Naive thymus-derived CD4-positive, alpha-beta T cell (primary cell): ENCODE data around the gene ANKIB1. TPM values are rescaled to one million over a fixed set of nuclear protein-coding genes. Genes with fewer than 3 reads are reported as not detected.

Experiments
- ATAC-seq: fragments of 150-1000 bp; cut with Tn5 transposase; 2 replicates; pipeline ENCODE4 v1.10.0; 2021; ENCODE audit warnings: mild to moderate bottlenecking, moderate library complexity
- CTCF ChIA-PET: fragments of 350-600 bp; sonication (Branson Sonifier 250); formaldehyde crosslinking; loops from one replicate; lab custom pipeline; 2021; ENCODE audit warnings: antibody characterized with exemption; lab: Charles Lee
- POLR2A ChIA-PET: fragments of 350-600 bp; sonication (Branson Sonifier 250); formaldehyde crosslinking; loops from one replicate; lab custom pipeline; 2021; ENCODE audit warnings: antibody characterized with exemption, inconsistent platforms; lab: Charles Lee
- DNase-seq, 9 donors: peaks; one replicate each; pipeline versions ENCODE4 v3.0.0 to v3.0.0-alpha.2; 2020 to 2022; ENCODE audit warnings: mixed read lengths in 1 of 9
- H3K27ac ChIP-seq: one replicate; pipeline ENCODE4 v1.7.0; 2013; ENCODE audit warnings: mild to moderate bottlenecking, low read depth, low read length, moderate library complexity
- H3K27me3 ChIP-seq, 2 donors: one replicate each; pipeline ENCODE4 v1.7.0; 2013; ENCODE audit warnings: low read length in 2 of 2, mild to moderate bottlenecking in 2 of 2, moderate library complexity in 2 of 2; ENCODE audit not compliant: control insufficient read depth in 2 of 2, insufficient read depth in 2 of 2
- H3K36me3 ChIP-seq, 3 experiments: 1 replicate in 2 of 3; 2 replicates in 1 of 3; pipeline ENCODE4 v1.7.0; 2013; ENCODE audit warnings: low read length in 3 of 3, mild to moderate bottlenecking in 3 of 3, moderate library complexity in 1 of 3; ENCODE audit not compliant: insufficient read depth in 3 of 3, control insufficient read depth in 2 of 3
- H3K4me1 ChIP-seq, 2 donors: one replicate each; pipeline ENCODE4 v1.7.0; 2013; ENCODE audit warnings: low read length in 2 of 2, mild to moderate bottlenecking in 2 of 2, moderate library complexity in 1 of 2; ENCODE audit not compliant: control insufficient read depth in 2 of 2, insufficient read depth in 2 of 2
- H3K4me3 ChIP-seq: 2 replicates; pipeline ENCODE4 v1.7.0; 2013; ENCODE audit warnings: mild to moderate bottlenecking, low read length
- H3K9me3 ChIP-seq, 3 experiments: 1 replicate in 2 of 3; 2 replicates in 1 of 3; pipeline ENCODE4 v1.7.0; 2013; ENCODE audit warnings: low read length in 3 of 3; ENCODE audit not compliant: control insufficient read depth in 2 of 3
- H3K27ac Mint-ChIP-seq, 9 donors: one replicate each; pipeline ENCODE4 v1.8.0; 2020 to 2022; ENCODE audit warnings: mixed read lengths in 9 of 9, mild to moderate bottlenecking in 8 of 9, moderate library complexity in 5 of 9, inconsistent platforms in 2 of 9
- H3K27me3 Mint-ChIP-seq, 5 donors: one replicate each; pipeline ENCODE4 v1.8.0; 2021 to 2022; ENCODE audit warnings: mixed read lengths in 5 of 5, mild to moderate bottlenecking in 1 of 5
- H3K36me3 Mint-ChIP-seq, 5 donors: one replicate each; pipeline ENCODE4 v1.8.0; 2020 to 2022; ENCODE audit warnings: mixed read lengths in 5 of 5, mild to moderate bottlenecking in 3 of 5, inconsistent platforms in 1 of 5
- H3K4me1 Mint-ChIP-seq, 7 donors: one replicate each; pipeline ENCODE4 v1.8.0; 2020 to 2022; ENCODE audit warnings: mixed read lengths in 7 of 7, mild to moderate bottlenecking in 3 of 7, inconsistent platforms in 1 of 7
- H3K4me3 Mint-ChIP-seq, 10 donors: one replicate each; pipeline ENCODE4 v1.8.0; 2020 to 2022; ENCODE audit warnings: mild to moderate bottlenecking in 10 of 10, mixed read lengths in 10 of 10, moderate library complexity in 6 of 10, inconsistent platforms in 2 of 10
- H3K9me3 Mint-ChIP-seq, 11 donors: one replicate each; pipeline ENCODE4 v1.8.0; 2020 to 2022; ENCODE audit warnings: mixed read lengths in 11 of 11, mild to moderate bottlenecking in 4 of 11, inconsistent platforms in 1 of 11, moderate library complexity in 1 of 11
- intact Hi-C, 2 donors: fragments of 100-400 bp; cut with micrococcal nuclease; formaldehyde crosslinking; loops; one replicate each; pipeline ENCODE4 v1.15.1; 2023
- polyA plus RNA-seq, 2 donors: library from polyadenylated mRNA; unstranded; fragments of 300-500 nt; fragmentation: Illumina TruSeq; gene quantifications; one replicate each; pipeline ENCODE4 v1.2.3, GENCODE V29; 2021
- total RNA-seq, 6 experiments: library from RNA in 5 of 6; stranded (reverse) in 5 of 6; gene quantifications; 1 replicate in 5 of 6; 2 replicates in 1 of 6; pipeline ENCODE4 v1.2.3 and lab custom pipeline; 2021 to 2026

The ANKIB1 gene
- total and polyA plus RNA-seq, 7 experiments from 2014 or later = 5.8 to 98.6 (median 67.6) TPM

DNA sequence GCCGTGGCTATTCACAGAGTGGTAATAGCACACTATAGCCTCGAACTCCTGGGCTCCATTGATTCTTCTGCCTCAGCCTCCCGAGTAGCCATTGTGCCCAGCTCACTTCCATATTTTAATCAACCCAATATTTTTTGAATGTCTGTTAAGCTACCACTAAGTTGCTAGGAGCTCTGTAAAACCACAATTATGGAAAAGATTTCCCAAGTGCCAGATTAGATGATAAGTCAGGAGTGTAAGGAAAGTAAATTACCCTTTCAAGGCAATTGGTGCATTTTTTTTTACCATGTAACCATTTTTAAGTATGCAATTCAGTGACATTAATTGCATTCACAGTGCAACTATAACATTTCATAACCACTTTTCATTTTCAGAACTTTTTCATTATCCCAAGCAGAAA lies 114.0 kb downstream of the ANKIB1 start:
- Mint-ChIP-seq H3K27ac (no peak overlapping the region), H3K9me3 (peaks cover 0 to 4% (median 0%) of the 10 kb centered on the region in 11 donors)

DNA sequence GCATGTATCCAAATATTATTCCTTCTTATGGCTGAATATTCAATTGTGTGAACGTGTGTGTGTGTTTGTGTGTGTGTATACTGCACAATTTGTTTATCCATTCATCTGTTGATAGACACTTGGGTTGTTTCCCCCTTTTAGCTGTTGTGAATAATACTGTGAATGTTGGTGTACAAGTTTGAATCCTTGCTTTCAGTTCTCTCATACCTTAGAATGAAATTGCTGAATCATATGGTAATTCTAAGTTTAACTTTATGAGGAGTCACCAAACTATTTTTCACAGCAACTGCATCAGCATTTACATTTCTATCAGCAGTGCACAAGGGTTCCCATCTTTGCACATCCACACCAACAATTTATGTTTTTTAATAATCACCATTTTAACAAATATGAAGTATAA lies 114.6 kb downstream of the ANKIB1 start:
- peaks cover 0 to 20% (median 4%) of the 10 kb centered on the region in 3 experiments for H3K36me3 ChIP-seq
- Mint-ChIP-seq H3K27ac (no peak overlapping the region), H3K27me3 (no peaks in the 10 kb centered on the region), H3K36me3 (peaks cover 26 to 56% (median 43%) of the 10 kb centered on the region in 5 donors), H3K9me3 (peaks cover 0 to 4% (median 0%) of the 10 kb centered on the region in 11 donors), H3K4me3 (no peak overlapping the region), H3K4me1 (no peaks in the 10 kb centered on the region)
- H3K9me3 ChIP-seq = no peaks in the 10 kb centered on the region
- ChIA-PET CTCF (no interaction called here), POLR2A (no interaction called here)
- no peaks in the 10 kb centered on the region for H3K27me3 ChIP-seq
- H3K4me3 ChIP-seq = no peak overlapping the region
- ATAC-seq (no peak), DNase-seq (no peak)
- no peak overlapping the region for H3K27ac ChIP-seq
- no peaks in the 10 kb centered on the region for H3K4me1 ChIP-seq
- intact Hi-C loops = no loop called here

More for the DNA sequence above, 114.0 kb downstream of the ANKIB1 start:
- DNase-seq (no peak), ATAC-seq (no peak)
- intact Hi-C loops = no loop called here
- Histone ChIP-seq H3K27ac (no peak overlapping the region), H3K36me3 (peaks cover 0 to 20% (median 4%) of the 10 kb centered on the region in 3 experiments), H3K4me3 (no peak overlapping the region), H3K9me3 (no peaks in the 10 kb centered on the region), H3K27me3 (no peaks in the 10 kb centered on the region), H3K4me1 (no peaks in the 10 kb centered on the region)
- ChIA-PET CTCF (no interaction called here), POLR2A (no interaction called here)
- H3K27me3 Mint-ChIP-seq = no peaks in the 10 kb centered on the region
- H3K36me3 Mint-ChIP-seq = peaks cover 25 to 55% (median 39%) of the 10 kb centered on the region in 5 donors
- H3K4me1 Mint-ChIP-seq = no peaks in the 10 kb centered on the region
- H3K4me3 Mint-ChIP-seq = no peak overlapping the region

GRCh38 chr7:92362131-92362530 lies 116.4 kb downstream of the ANKIB1 start:
- no peaks in the 10 kb centered on the region for H3K4me1 ChIP-seq
- no peak overlapping the region for H3K27ac ChIP-seq
- ATAC-seq = no peak
- intact Hi-C loops = no loop called here
- no peaks in the 10 kb centered on the region for H3K27me3 ChIP-seq
- Mint-ChIP-seq H3K36me3 (peaks cover 30 to 58% (median 53%) of the 10 kb centered on the region in 5 donors), H3K4me1 (no peaks in the 10 kb centered on the region), H3K9me3 (peaks cover 0 to 4% (median 0%) of the 10 kb centered on the region in 11 donors), H3K27me3 (no peaks in the 10 kb centered on the region), H3K4me3 (no peak overlapping the region), H3K27ac (no peak overlapping the region)
- no peak overlapping the region for H3K4me3 ChIP-seq
- DNase-seq = no peak
- POLR2A ChIA-PET = no interaction called here
- H3K9me3 ChIP-seq = no peaks in the 10 kb centered on the region
- H3K36me3 ChIP-seq = peaks cover 0 to 22% (median 4%) of the 10 kb centered on the region in 3 experiments
- CTCF ChIA-PET = no interaction called here

DNA sequence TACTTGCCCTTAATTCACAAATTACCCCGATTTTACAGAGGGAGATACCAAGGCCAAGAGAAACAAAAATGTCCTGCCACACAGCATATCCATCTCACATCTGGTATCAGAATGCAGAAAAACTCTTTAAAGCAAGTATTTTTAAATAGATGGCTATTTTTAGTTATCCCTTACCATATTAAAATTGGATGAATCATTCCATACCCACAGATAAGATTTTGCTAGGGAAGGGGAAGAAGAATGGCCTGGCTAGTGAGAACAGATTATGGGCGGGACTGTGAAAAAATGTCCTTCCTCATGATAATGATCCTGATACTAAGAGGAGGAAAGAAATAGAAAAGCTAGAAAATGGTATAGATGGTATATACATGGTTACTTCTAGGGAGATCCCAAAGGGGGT lies 121.0 kb downstream of the ANKIB1 start:
- no peaks in the 10 kb centered on the region for H3K27me3 Mint-ChIP-seq
- no peak overlapping the region for H3K4me3 ChIP-seq
- H3K4me3 Mint-ChIP-seq = no peak overlapping the region
- no peaks in the 10 kb centered on the region for H3K4me1 ChIP-seq
- H3K36me3 ChIP-seq = peaks cover 0 to 19% (median 4%) of the 10 kb centered on the region in 3 experiments
- ATAC-seq (no peak), DNase-seq (no peak)
- ChIA-PET CTCF (no interaction called here), POLR2A (no interaction called here)
- H3K27me3 ChIP-seq = no peaks in the 10 kb centered on the region
- intact Hi-C loops = no loop called here
- H3K9me3 ChIP-seq = no peaks in the 10 kb centered on the region
- H3K36me3 Mint-ChIP-seq = peaks cover 12 to 62% (median 44%) of the 10 kb centered on the region in 5 donors
- H3K4me1 Mint-ChIP-seq = no peaks in the 10 kb centered on the region
- peaks cover 0 to 2% (median 0%) of the 10 kb centered on the region in 11 donors for H3K9me3 Mint-ChIP-seq
- no peak overlapping the region for H3K27ac Mint-ChIP-seq
- no peak overlapping the region for H3K27ac ChIP-seq

- peaks cover 0 to 20% (median 0%) of the 10 kb centered on the region in 3 experiments for H3K36me3 ChIP-seq
- no peak overlapping the region for H3K27ac Mint-ChIP-seq
- H3K27me3 Mint-ChIP-seq = no peaks in the 10 kb centered on the region
- CTCF ChIA-PET = no interaction called here
- no peaks in the 10 kb centered on the region for H3K9me3 ChIP-seq
- H3K27ac ChIP-seq = no peak overlapping the region
- H3K4me3 ChIP-seq = no peak overlapping the region
- no peak for ATAC-seq
- H3K36me3 Mint-ChIP-seq = peaks cover 7 to 59% (median 42%) of the 10 kb centered on the region in 5 donors
- H3K4me1 Mint-ChIP-seq = no peaks in the 10 kb centered on the region
- POLR2A ChIA-PET = no interaction called here
- no peaks in the 10 kb centered on the region for H3K4me1 ChIP-seq
- peaks cover 0 to 2% (median 0%) of the 10 kb centered on the region in 11 donors for H3K9me3 Mint-ChIP-seq
- no peak overlapping the region for H3K4me3 Mint-ChIP-seq
- no peak for DNase-seq
- intact Hi-C loops = no loop called here
- H3K27me3 ChIP-seq = no peaks in the 10 kb centered on the region
These were observed 123.0 kb downstream of the ANKIB1 start for GRCh38 chr7:92368741-92369140.

DNA sequence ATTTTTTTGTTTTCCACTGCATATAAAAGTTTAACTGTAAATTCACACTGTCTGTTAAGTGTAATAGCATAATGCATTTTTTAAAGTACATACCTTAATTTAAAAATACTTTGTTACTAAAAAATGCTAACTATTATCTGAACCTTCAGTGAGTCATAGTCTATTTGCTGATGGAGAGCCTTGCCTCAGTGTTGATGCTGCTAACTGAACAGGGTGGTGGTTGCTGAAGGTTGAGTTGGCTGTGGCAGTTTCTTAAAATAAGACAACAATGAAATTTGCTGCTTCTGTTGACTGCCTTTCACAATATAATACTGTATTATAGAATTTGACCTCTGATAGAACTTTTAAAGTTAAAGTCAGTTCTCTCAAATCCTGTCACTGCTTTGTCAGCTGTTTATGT lies 129.2 kb downstream of the ANKIB1 start:
- CTCF ChIA-PET = no interaction called here
- DNase-seq (no peak), ATAC-seq (no peak)
- peaks cover 0 to 2% (median 0%) of the 10 kb centered on the region in 11 donors for H3K9me3 Mint-ChIP-seq
- H3K27ac Mint-ChIP-seq = no peak overlapping the region
- H3K4me1 Mint-ChIP-seq = no peaks in the 10 kb centered on the region
- no peaks in the 10 kb centered on the region for H3K27me3 Mint-ChIP-seq
- no peaks in the 10 kb centered on the region for H3K27me3 ChIP-seq
- no peak overlapping the region for H3K4me3 Mint-ChIP-seq
- no peaks in the 10 kb centered on the region for H3K4me1 ChIP-seq
- POLR2A ChIA-PET = no interaction called here
- no peak overlapping the region for H3K4me3 ChIP-seq
- intact Hi-C loops = no loop called here
- H3K36me3 Mint-ChIP-seq = peaks cover 0 to 48% (median 35%) of the 10 kb centered on the region in 5 donors
- H3K27ac ChIP-seq = no peak overlapping the region
- peaks cover 0 to 16% (median 0%) of the 10 kb centered on the region in 3 experiments for H3K36me3 ChIP-seq
- no peaks in the 10 kb centered on the region for H3K9me3 ChIP-seq

- Mint-ChIP-seq H3K27me3 (no peaks in the 10 kb centered on the region), H3K27ac (no peak overlapping the region), H3K4me3 (no peak overlapping the region), H3K9me3 (no peaks in the 10 kb centered on the region), H3K36me3 (peaks cover under 1 to 30% (median 10%) of the 10 kb centered on the region in 5 donors), H3K4me1 (no peaks in the 10 kb centered on the region)
- H3K4me3 ChIP-seq = no peak overlapping the region
- no peak for DNase-seq
- no peak overlapping the region for H3K27ac ChIP-seq
- no peak for ATAC-seq
- CTCF ChIA-PET = interaction anchor here (0.5 kb wide), 1 partner anchor 10 kb away, joined by 4 read pairs; no protein-coding TSS in a partner anchor
- intact Hi-C loops = no loop called here
- POLR2A ChIA-PET = interaction anchor here (0.5 kb wide), 1 partner anchor 388 kb away, joined by 3 read pairs; no protein-coding TSS in a partner anchor
- no peaks in the 10 kb centered on the region for H3K4me1 ChIP-seq
- H3K36me3 ChIP-seq = peaks cover 0 to 11% (median 0%) of the 10 kb centered on the region in 3 experiments
- no peaks in the 10 kb centered on the region for H3K27me3 ChIP-seq
- no peaks in the 10 kb centered on the region for H3K9me3 ChIP-seq
These were observed 145.3 kb downstream of the ANKIB1 start for GRCh38 chr7:92391071-92391470.
